Dermis blood vessel endothelial cell (primary cell): ENCODE results near the gene PRR15. TPM values are rescaled to one million over a fixed set of nuclear protein-coding genes. Genes with fewer than 3 reads are reported as not detected.
A peak's percentile ranks its signal among the peaks of the same experiment; 100 is the strongest.
"Not testable (repeated sequence)": the region's sequence is repeated elsewhere in the genome, so short reads cannot be mapped to it uniquely, and the experiment has no call there.

ENCODE experiments used
- DNase-seq: peaks from one replicate; pipeline ENCODE4 v3.0.0; 2010
- total RNA-seq: library from RNA; depleted of rRNA; stranded (reverse); fragments of >200 nt; gene quantifications from 2 replicates; pipeline ENCODE4 v1.2.3, GENCODE V29; 2014

The PRR15 gene, protein sequence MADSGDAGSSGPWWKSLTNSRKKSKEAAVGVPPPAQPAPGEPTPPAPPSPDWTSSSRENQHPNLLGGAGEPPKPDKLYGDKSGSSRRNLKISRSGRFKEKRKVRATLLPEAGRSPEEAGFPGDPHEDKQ
- 0.17 and 0.19 TPM in 2 replicates for total RNA-seq

DNA sequence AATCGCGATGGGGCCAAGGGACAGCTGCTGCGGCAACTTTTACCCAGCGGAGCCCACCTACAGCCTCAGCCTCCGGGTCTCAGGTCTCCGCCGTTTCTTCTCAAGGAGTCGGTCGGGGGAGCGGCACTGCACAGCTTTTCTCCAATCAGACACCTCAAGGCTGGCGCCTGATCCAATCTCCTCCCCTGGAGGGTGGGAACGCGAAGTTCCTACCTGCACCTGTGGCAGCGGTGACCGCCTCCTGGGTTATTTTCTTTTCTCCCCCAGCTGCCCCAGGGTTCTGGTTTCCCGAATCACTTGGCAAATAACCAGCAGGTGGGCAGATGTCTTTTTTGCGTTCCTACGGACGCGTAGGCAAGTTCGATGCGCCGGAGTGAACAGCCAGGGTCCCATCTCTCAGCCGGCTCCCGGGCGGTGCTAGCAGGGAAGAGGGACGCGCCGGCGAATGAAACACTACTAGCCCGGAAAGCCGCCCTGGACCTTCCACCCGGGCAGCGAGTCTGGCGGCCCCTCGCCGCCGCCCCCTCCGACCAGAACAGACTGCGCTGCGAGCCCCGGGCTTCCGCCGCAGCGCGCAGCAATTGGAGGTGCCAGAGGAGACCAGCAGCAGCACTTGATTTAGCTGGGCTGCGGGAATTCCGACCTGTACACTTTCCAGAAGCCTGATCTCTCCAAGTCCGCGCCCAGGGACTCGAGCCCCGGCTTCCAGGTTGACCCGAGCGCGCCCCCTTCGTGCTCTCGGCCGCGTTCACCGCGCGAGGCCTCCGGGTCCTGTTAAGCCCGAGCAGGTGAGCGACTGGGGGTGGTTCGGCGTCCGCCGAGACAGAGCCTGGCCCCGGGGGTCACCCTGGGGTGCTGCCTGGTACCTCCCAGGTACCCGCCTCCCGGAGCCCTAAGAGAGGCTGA lies at the start of gene PRR15:
Gene PRR15 (plus strand): TSS at position 246 of the 906 bp plus-strand sequence. CDS start 2,495 bp downstream, outside the sequence.
- peak; percentile 14 for DNase-seq

DNA sequence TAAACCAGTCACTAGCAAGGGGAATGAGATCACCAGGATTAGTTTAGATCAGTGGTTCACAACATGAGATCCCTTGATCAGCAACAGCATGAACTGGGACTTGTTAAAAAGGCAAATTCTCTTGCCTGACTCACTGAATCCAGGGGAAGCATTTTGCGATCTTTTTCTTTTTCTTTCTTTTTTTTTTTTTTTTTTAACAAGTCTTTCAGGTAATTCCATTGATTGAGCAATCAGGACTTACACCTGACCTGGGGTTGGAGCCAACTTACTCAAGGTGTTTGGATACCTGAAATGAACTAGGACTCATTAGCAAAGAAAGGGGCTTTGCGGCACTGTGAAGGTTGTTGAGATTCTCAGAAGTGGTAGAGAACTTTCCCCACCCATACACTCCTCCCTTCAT lies 47.1 kb upstream of the PRR15 start:
- DNase-seq = no peak

DNA sequence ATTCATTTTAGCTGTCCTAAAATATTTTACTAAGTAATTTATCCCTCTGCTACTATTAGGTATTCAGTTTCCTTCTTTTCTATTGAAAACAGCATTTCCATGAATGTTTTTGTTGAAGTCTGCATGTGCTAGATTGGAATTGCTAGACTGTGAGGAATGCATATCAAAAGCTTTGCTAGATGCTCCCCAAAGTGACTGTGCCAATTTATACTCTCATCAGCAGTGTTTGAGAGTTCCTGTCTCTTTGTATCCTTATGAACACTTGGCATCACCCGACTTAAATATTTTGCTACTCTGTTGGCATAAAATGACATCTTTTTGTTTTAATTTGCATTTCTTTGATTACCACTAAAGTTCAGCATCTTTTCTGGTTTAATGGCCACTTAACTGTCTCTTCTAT lies 45.0 kb upstream of the PRR15 start:
- no peak for DNase-seq

DNA sequence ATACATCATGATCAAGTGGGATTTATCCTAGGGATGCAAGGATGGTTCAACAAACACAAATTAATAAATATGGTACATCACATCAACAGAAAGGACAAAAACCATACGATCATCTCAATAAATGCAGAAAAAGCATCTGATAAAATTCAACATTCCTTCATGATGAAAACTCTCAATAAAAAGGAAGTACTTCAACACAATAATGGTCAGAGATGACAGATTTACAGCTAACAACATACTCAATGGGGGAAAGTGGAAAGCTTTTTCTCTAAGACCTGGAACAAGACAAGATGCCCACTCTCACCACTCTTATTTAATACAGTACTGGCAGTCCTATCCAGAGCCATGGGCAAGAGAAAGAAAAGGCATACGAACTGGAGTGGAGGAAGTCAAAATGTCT lies 39.9 kb upstream of the PRR15 start:
- DNase-seq = no peak

DNA sequence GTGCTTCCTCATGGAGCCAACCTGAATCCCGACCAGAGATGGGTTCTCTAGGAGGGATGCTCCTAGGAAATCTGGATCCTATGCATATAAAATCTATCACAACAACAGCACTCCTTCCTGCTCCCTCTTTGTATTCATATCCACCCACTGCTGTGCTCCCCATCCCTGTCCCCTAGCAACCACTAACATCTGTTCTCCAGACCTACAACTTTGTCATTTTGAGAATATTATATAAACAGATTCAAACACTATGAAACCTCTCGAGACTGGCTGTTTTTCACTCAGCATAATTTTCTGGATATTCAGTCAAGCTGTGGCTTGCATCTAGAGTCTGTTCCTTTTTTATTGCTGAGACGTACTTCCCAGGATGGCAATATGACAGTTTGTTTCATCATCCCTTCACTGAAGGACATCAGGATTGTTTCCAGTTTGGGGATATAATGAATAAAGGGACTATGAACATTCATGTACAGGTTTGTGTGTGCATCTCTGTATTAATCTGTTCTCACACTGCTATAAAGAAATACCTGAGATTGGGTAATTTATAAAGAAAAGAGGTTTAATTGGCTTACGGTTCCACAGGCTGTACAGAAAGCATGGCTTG lies 36.0 kb upstream of the PRR15 start:
- no peak for DNase-seq

DNA sequence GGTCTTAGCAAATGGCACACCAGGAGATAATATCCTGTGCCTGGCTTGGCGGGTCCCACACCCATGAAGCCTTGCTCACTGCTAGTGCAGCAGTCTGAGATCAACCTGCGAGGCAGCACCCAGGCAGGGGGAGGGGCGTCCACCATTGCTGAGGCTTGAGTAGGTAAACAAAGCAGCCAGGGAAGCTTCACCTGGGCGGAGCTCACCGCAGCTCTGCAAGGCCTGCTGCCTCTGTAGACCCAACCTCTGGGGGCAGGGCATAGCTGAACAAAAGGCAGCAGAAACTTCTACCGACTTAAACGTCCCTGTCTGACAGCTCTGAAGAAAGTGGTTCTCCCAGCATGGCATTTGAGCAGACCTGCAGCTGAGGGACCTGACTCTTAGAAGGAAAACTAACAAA lies 35.1 kb upstream of the PRR15 start:
- DNase-seq = not testable (repeated sequence)

DNA sequence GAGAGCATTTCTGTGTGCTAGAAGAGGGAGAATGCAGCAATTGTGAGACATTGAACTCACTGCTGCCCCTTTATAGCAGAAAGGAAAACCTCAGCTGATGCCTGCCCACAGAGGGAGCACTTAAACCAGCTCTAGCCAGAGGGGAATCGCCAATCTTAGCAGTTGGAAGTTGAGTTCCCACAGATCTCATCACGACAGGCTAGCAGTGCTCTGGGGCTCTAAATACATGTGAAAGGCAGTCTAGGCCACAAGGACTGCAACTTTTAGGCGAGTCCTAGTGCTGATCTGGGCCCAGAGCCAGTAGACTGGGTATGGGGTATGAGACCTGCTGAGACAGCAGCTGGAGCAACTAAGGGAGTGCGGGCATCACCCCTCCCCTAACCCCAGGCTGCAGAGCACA lies 25.2 kb upstream of the PRR15 start:
- DNase-seq = no peak

DNA sequence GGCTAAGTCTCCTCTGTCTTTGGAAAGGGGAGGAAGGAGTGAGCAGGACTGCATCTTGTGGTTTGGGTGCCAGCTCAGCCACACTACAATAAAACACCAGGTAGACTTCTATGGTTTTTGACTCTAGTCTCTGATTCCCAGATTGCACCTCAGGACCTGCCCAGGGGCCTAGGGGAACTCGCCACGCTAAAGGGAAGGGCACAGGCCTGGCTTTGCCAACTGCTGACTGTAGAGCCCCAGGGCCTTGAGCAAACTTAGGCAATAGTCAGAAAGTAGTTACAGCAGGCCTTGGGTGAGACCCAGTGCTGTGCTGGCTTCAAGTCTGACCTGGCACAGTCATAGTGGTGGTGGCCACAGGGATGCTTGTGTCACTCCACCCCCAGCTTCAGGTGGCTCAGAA lies 24.2 kb upstream of the PRR15 start:
- DNase-seq = no peak

DNA sequence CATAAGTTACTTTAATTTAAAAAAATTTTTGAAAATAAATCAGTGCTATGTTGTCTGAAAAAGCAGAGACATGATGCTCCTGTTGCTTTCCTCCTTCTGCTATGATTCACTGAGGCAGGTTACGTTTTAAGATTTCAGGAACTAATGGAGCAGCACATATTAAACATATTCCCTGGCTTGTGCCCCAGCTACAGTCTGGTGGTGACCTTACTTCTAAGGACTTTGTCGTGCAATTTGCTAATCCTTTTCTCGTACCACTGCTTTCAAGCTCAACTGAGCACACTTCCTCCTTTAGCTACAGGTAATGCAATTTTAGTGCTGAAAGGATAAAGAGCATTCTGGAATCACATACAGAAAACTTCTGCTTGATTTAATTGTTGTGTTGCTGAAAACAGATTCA lies 16.2 kb upstream of the PRR15 start:
- no peak for DNase-seq

DNA sequence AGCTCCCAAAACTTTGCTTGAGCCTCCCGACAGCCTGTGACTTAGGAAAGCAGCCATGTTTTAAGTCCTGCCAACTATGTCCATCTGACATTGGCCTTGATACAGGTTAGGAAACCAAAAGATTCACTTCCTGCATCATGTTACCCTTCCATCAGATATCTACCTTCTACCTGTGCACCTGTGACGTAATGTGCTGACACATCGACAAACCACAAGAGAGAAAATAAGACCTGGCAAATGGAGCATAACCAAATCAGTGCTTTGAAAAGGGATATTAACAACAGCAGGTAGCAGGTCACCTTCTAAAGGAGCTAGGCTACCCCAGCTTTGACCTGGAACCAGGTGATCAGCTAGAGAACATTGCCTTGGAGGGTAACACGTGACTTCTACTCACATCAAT lies 14.8 kb upstream of the PRR15 start:
- no peak for DNase-seq

DNA sequence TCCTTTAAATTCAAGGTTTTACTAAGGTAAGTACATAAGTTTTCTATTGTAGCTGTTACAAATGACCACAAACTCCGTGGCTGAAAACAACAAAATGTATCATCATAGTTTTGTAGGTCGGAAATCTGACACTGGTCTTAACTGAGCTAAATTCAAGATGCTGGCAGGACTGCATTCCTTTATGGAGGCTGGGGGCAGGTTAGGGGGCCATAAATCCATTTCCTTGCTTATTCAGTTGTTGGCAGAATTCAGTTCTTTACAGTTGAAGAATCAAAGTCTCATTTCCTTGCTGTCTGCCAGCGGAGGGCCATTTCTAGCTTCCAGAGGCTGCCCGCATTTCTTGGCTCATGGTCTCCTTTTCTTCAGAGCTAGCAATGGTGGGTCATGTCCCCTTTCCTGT lies 11.2 kb upstream of the PRR15 start:
- DNase-seq = no peak

DNA sequence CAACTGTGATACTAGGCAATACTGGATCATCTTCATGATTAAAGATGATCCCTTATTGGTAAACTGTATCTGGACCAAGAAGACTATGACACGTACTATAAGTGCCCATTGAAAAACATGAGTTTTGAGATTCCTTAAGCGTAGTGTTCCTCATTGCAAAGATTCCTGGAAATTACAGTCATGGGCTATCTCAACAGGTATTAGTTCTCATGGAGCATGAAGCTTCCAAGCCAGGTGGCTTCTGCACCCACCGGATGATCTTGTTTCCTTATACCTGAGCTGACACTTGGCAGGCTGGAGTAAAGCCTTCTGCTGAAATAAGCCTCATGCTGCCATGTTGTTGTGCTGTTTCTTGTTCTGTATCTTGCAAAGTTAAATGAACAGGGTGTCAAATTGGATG lies 8.6 kb upstream of the PRR15 start:
- DNase-seq = no peak

DNA sequence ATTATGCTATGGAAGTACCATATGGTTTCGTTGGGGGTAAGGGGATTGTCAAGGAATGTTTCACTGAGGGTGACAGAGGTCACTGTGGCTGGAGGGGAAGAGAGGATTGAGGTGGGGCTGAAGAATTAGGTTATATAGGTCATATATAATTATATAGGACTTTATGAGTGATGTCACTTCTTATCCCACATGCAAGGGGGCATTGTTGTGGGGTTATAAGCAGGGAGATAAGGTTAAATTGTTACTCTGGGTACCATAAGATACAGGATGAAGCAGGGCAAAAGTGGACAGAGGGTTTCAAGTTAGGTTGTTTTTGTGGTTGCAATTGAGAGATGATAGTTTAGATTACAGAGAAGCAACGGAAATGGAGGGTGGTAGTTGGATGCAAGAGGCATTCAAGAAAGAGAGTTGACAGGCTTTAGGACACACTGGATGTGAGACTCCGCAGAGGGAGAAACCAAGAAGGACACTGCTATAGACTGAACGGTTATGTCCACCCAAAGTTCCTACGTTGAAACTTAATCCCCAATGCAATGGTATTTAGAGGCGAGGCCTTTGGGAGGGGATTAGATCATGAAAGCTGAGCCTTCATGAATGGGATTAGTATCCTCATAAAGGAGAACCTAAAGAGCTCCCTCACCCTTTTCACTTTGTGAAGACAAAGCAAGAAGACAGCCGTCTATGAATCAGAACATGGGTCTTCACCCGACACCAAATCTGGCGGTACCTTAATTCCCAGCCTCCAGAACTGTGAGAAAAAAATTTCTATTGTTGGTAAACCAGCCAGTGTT lies 7.0 kb upstream of the PRR15 start:
- no peak for DNase-seq

DNA sequence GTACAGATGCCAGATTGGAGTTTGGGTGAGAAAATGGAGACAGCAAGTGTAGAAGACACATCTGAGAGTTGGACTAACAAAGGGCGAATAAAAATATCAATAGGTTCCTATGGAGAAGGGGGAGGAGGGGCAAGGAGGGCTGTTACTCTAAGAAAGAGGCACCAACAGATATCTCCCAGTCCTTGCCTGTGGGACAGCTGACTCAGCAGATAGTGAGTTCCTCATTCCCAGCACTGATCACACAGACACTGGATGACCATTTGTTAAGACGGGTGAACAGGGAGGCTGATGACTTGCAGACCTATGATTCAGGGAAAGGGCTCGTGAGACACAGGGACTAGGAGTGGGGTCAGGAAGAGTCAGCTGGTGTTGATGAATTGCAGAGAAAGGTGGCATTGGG lies 5.7 kb upstream of the PRR15 start:
- DNase-seq = no peak

DNA sequence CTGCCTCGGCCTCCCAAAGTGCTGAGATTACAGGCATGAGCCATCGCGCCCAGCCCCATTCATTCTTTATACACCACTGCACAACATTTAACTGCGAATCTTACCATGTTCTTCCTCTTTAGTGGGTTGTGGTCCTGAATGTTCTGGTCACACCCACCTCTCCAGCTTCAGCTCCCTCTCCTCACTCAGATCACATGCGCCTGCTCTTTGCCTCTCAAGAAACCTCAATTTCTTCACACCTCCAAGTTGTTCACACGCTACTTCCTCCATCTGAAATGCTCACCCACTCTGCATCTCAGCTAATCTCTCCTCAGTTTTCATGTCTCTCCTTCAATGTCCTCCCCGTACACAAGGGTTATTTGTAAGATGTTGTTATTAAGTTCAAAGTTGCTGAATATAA lies 2.4 kb upstream of the PRR15 start:
- no peak for DNase-seq

DNA sequence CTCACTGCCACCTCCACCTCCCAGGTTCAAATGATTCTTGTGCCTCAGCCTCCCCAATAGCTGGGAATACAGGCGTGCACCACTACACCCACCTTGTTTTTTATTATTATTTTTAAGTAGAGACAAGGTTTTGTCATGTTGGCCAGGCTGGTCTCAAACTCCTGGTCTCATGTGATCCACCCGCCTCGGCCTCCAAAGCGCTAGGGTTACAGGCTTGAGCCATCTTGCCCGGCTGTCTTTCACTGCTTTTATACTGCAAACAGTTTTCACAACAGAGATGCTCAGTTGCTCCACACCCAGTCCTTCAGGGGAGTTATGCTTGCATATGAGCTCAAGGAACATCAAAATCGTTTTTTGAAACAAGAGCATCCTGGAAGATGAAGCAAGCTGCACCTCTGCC lies 1.3 kb upstream of the PRR15 start:
- DNase-seq = no peak

DNA sequence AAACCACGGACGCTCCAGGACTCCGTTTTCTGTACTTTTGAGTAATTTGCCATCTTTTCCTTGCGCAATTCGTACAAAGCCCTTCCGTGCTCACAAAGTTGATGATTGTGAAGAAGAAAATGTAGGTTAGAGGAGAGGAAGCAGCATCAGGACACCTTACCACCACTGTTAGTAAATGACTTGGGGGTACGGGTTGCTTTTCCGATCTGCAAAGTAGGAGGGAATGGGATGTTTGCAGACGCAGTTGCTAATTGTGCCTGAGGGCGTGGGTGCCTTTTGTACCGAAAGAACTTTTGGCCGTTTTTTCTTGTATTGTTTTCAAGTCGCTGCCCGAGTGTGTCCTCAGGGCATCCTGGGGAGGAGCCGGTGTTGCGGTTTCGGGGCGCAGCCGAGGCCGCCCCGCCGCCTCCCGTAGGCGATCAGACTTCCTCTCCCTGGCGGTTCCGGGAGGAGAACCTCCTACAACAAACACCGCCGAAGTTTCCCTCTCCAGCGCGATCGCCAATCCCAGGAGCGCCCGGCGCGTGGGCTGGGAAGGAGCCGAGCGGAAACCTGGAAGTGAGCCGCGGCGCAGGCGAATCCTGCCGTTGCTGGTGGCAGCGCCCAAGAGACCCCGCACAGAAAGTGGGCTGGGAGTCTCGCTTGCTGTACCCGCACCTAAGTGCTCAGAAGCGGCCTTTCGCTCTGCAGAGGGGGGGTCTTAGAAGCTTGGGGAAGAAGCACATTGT lies 1.0 kb downstream of the PRR15 start:
- DNase-seq = peak; percentile 45

DNA sequence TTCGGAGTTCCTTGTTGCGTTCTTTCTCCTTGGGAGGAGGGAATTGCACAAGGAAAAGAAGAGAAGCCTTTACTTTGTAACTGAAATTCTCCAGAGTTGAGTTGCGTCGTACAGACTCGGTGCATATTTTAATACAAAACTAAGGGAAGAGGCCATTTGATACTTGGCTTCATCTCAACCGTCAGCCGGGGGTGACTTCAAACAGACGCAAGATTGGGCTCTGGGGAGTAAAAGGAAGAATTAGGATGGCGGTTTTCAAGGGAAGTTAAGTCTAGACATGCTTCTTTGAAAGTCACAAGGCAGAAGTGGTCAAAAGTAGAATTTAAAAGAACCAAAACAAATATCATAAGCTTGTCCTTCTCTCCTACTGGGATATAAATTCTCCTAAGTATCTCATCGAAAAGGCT lies 1.6 kb downstream of the PRR15 start:
- DNase-seq = no peak

DNA sequence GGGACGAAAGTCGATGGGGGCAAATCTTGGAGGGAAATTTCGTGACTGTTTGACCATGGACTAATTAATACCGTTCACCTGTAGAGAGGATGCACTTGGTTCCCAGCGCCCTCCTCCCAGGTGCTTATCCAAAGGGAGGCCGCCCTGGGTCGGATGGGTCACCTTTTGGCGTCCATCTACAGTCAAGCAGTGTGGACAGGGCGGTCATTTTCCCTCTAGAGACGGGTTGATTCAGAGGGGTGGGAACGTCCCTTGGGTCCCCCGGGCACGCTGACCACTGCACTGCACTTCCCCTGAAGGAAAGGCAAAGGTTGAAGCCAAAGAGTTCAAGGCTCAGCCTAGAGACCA lies 2.0 kb downstream of the PRR15 start:
- DNase-seq = no peak

DNA sequence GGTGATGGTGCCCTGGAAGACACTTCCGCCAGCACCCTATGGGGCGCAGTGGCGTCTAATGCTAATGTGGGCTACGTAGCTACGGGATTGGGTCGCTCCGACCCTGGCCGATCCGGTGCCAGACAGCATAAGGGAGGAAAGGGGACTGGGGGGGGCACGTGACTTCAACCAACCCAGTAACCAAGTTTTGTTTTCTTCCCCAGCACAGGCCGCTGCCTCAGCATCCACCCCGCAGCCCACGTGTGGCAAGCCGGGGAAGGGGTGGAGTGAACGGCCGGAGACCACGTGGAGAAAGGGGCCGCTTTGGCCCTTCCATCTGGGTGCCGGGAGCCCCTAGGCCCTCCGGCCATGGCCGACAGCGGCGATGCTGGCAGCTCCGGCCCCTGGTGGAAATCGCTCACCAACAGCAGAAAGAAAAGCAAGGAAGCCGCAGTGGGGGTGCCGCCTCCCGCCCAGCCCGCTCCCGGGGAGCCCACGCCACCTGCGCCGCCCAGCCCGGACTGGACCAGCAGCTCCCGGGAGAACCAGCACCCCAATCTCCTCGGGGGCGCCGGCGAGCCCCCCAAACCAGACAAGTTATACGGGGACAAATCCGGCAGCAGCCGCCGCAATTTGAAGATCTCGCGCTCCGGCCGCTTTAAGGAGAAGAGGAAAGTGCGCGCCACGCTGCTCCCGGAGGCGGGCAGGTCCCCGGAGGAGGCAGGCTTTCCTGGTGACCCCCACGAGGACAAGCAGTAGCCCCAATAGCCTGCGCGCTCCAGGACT lies 2.5 kb downstream of the PRR15 start:
- DNase-seq = no peak

DNA sequence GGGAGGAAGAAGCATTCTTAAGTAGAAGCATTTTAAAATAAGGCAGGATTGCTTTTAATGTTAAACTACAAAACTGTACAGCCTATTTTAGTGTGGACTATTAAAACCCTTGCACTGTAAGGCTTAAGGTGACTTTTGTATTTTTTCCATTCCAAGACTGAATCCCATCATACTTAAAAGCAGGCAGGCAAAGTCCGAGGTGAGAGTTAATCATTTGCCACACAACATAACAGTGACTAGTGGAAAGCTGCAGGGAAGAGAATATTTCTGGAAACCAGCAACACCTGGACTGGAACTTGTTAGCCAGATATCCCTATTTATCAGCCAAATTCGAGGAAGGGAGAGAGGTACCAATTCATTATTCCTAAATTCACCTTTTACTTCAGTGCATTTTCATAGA lies 3.5 kb downstream of the PRR15 start:
- DNase-seq = no peak

DNA sequence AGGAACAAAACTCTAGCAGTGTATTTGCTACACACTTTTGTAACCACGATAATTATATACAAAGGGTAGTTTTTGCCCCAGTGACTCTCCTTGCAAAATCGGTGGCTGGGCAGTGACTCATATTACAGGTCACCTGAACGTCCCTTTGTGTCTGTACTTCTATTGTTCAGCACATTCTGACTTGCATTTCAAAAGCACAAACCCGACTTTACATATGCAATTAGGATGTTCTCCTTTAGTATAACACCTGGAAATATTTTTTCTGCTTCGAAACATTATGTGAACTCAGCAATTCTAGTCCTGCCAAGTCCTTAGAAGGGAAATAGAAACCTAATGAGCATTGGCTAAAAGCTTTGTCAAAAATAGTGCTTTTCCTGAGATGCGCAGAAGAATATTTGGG lies 6.0 kb downstream of the PRR15 start:
- no peak for DNase-seq
